Measurements from ENCODE around the gene ABO.
"Not testable (repeated sequence)": the region's sequence is repeated elsewhere in the genome, so short reads cannot be mapped to it uniquely, and the experiment has no call there.

The ABO gene

GRCh38 chr9:133286523-133286922 lies 11.5 kb upstream of the ABO start:
- no peak for DNase-seq

- DNase-seq = no peak
Measured at GRCh38 chr9:133285252-133285775, 10.3 kb upstream of the ABO start.

GRCh38 chr9:133284362-133284761 lies 9.4 kb upstream of the ABO start:
- DNase-seq = no peak

- not testable (repeated sequence) for DNase-seq
Measured at GRCh38 chr9:133283255-133284032, 8.4 kb upstream of the ABO start.

- no peak for DNase-seq
Measured at GRCh38 chr9:133282464-133283238, 7.7 kb upstream of the ABO start.

- DNase-seq = no peak
Measured at GRCh38 chr9:133280392-133280791, 5.4 kb upstream of the ABO start.

GRCh38 chr9:133278161-133279114 lies 3.4 kb upstream of the ABO start:
- no peak for DNase-seq

GRCh38 chr9:133277467-133277866 lies 2.5 kb upstream of the ABO start:
- no peak for DNase-seq

GRCh38 chr9:133276923-133277322 lies 1.9 kb upstream of the ABO start:
- DNase-seq = no peak

GRCh38 chr9:133276001-133276884 lies 1.2 kb upstream of the ABO start:
- no peak for DNase-seq

GRCh38 chr9:133274236-133275104 lies 531 bp downstream of the ABO start:
- peak; percentile 23 for DNase-seq

- no peak for DNase-seq
Measured at GRCh38 chr9:133273819-133274218, 1.2 kb downstream of the ABO start.

GRCh38 chr9:133273098-133273497 lies 1.9 kb downstream of the ABO start:
- no peak for DNase-seq

GRCh38 chr9:133269537-133270362 lies 5.3 kb downstream of the ABO start:
- DNase-seq = no peak

- not testable (repeated sequence) for DNase-seq
Measured at GRCh38 chr9:133269136-133269535, 5.9 kb downstream of the ABO start.

- DNase-seq = no peak
Measured at GRCh38 chr9:133268335-133269056, 6.5 kb downstream of the ABO start.

GRCh38 chr9:133264235-133264764 lies 10.7 kb downstream of the ABO start:
- no peak for DNase-seq

- no peak for DNase-seq
Measured at GRCh38 chr9:133263557-133263956, 11.4 kb downstream of the ABO start.

GRCh38 chr9:133262226-133262625 lies 12.8 kb downstream of the ABO start:
- no peak for DNase-seq

All from retina (tissue), 1 donor.